OCI-LY3 (cell line): ENCODE measurements around the gene TRAF4.

ENCODE experiments used
- EZH2phosphoT487 ChIP-seq: fragments of 200-600 bp; shearing (Covaris generic); IDR thresholded peaks from 2 replicates; pipeline ENCODE4 v1.6.1; 2018; ENCODE audit warnings: antibody characterized with exemption, mixed run types, low read depth
- TF ChIP-seq, protein P1 (sequence below): fragments of 200-600, 300-600 bp; sonication (generic); IDR thresholded peaks from 2 replicates; pipeline ENCODE4 v1.5.1; 2014; ENCODE audit warnings: antibody characterized with exemption, low read length, low read depth

DNA sequence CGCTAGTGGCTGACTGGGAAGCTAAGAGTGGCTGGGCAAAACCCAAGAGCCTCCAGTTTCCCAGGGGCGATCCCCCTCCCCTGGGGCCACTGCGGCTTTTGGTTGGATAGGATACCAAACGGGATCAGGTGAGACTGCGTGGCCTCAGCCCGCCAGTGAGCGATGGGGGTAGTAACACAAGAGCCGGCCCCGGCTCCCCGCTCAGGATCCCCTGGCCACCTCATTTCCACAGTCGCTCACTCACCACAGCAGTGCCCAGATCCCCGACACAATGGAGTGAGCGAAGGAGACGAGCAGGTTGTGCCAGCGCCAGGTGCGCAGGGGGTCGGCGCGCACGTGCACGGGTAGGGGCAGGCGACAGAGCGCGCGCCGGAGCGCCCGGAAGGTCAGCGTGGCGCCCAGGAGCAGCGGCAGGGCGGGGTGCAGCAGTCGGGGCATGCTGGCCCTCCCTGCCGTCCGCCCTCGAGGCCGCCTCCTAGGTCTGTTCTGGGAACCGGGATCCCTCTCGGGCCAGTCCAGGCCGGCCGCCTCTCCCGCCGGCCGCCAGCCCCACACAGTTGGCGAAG is 18.1 kb upstream of the TRAF4 start:
- TF ChIP-seq, protein P1, sequence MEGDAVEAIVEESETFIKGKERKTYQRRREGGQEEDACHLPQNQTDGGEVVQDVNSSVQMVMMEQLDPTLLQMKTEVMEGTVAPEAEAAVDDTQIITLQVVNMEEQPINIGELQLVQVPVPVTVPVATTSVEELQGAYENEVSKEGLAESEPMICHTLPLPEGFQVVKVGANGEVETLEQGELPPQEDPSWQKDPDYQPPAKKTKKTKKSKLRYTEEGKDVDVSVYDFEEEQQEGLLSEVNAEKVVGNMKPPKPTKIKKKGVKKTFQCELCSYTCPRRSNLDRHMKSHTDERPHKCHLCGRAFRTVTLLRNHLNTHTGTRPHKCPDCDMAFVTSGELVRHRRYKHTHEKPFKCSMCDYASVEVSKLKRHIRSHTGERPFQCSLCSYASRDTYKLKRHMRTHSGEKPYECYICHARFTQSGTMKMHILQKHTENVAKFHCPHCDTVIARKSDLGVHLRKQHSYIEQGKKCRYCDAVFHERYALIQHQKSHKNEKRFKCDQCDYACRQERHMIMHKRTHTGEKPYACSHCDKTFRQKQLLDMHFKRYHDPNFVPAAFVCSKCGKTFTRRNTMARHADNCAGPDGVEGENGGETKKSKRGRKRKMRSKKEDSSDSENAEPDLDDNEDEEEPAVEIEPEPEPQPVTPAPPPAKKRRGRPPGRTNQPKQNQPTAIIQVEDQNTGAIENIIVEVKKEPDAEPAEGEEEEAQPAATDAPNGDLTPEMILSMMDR, result no peak
- TF ChIP-seq EZH2phosphoT487, result no peak
